Measurements from ENCODE around the gene FAM43A.

GRCh38 chr3:194705761-194706160 lies 20.1 kb downstream of the FAM43A start:
- TF ChIP-seq CTCF (IDR thresholded peaks at IDR 0.05) = no peak
- TF ChIP-seq POLR2A (IDR thresholded peaks at IDR 0.05) = no peak

Data from esophagus squamous epithelium (tissue), 4 donors.